ENCODE results near the gene ZBTB20. TPM values are rescaled to one million over a fixed set of nuclear protein-coding genes. Genes with fewer than 3 reads are reported as not detected.

The ZBTB20 gene
- polyA plus RNA-seq, 1 of the 3 experiments (the other 2 are of a cell fraction): 0.43 TPM

DNA sequence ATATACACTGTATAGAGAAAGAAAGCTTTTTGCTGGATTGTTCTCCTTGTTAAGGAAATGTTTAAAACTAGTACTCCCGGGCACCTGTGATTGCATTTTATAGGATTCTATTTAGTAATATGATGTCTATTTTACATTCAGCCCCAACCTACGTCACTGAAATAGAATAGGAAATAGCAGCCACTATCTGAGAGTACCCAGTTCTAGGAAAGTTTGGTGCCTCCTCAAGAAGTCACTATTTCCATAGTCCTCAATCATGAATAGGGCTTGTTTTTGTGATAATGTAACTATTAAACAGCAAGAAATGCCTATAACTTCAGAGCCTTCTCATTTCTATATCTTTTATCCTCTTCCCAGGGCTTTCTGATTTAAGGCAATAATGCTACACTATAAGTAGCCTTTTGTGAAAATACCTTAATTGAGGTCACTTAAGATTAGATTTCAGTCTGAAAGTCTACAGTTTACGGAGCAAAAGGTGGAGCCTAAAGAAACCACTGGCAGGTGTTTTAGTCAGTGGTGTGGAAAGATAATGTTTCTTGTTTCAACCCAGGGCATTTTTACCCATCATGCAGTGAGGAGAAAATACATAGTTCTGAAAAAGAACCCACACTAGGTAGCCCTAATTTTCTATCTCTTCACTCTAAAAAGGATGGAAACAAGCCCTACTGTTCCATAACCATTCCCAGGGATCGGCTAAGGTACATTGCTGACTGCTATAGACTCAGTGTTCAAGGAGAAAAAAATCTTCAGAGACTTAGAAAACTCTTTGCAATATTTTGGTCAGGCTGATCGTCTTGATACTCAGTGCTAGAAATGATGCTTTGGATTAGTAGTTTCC is 814.5 kb downstream of the ZBTB20 start (continued):
- TF ChIP-seq EP300 (IDR thresholded peaks at IDR 0.05; ENCODE audit: borderline replicate concordance in 1 of 2, low read depth in 1 of 2, low read length in 1 of 2) (no peak), TEAD4 (IDR thresholded peaks at IDR 0.05; ENCODE audit: borderline replicate concordance, insufficient read depth) (no peak), FOXM1 (IDR thresholded peaks at IDR 0.05; ENCODE audit: low read depth) (no peak), GATA2 (CRISPR knock-in tag; IDR thresholded peaks at IDR 0.05) (no peak)
- TF ChIP-seq, protein P1, sequence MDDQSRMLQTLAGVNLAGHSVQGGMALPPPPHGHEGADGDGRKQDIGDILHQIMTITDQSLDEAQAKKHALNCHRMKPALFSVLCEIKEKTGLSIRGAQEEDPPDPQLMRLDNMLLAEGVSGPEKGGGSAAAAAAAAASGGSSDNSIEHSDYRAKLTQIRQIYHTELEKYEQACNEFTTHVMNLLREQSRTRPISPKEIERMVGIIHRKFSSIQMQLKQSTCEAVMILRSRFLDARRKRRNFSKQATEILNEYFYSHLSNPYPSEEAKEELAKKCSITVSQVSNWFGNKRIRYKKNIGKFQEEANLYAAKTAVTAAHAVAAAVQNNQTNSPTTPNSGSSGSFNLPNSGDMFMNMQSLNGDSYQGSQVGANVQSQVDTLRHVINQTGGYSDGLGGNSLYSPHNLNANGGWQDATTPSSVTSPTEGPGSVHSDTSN (IDR thresholded peaks at IDR 0.05): no peak
- TF ChIP-seq, protein P2, sequence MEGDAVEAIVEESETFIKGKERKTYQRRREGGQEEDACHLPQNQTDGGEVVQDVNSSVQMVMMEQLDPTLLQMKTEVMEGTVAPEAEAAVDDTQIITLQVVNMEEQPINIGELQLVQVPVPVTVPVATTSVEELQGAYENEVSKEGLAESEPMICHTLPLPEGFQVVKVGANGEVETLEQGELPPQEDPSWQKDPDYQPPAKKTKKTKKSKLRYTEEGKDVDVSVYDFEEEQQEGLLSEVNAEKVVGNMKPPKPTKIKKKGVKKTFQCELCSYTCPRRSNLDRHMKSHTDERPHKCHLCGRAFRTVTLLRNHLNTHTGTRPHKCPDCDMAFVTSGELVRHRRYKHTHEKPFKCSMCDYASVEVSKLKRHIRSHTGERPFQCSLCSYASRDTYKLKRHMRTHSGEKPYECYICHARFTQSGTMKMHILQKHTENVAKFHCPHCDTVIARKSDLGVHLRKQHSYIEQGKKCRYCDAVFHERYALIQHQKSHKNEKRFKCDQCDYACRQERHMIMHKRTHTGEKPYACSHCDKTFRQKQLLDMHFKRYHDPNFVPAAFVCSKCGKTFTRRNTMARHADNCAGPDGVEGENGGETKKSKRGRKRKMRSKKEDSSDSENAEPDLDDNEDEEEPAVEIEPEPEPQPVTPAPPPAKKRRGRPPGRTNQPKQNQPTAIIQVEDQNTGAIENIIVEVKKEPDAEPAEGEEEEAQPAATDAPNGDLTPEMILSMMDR (IDR thresholded peaks at IDR 0.05): no peak

DNA sequence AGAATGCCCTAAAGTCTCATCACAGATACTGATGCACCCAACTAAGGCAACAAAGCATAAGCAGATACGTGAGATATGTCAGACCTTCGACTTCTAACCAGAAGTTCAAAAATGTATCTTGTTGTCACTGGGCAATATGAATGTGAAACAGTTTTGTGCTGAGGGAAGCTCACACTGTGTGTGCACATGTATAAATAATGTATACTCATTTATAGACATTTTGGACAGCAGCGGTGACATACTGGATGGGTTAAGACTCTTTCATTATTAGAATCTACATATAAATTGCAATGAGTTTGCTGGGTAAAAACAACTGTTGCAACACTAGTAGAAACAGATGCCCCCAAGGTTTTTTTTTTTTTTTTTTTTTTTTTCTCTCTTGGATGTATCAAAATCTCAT is 815.4 kb downstream of the ZBTB20 start:
- H2AFZ ChIP-seq (ENCODE audit: low read depth): no peak overlapping the region
- no peak overlapping the region for H3K9ac ChIP-seq
- H3K9me2 ChIP-seq: no peaks in the 10 kb centered on the region
- H3K4me1 ChIP-seq (ENCODE audit: control insufficient read depth in 1 of 2, insufficient read depth in 2 of 2, low read depth in 1 of 2, low read length in 1 of 2): no peaks in the 10 kb centered on the region; a peak in 1 of 4 replicates
- DNase-seq: no peak
- no peaks in the 10 kb centered on the region for H3F3A ChIP-seq (replicated peaks; ENCODE audit: insufficient read depth)
- TF ChIP-seq, protein P3, sequence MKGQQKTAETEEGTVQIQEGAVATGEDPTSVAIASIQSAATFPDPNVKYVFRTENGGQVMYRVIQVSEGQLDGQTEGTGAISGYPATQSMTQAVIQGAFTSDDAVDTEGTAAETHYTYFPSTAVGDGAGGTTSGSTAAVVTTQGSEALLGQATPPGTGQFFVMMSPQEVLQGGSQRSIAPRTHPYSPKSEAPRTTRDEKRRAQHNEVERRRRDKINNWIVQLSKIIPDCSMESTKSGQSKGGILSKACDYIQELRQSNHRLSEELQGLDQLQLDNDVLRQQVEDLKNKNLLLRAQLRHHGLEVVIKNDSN (IDR thresholded peaks at IDR 0.05; ENCODE audit: borderline replicate concordance, low read depth): no peak
- TF ChIP-seq SIN3A (IDR thresholded peaks at IDR 0.05; ENCODE audit: borderline replicate concordance, low read depth, low read length) (no peak), FOXM1 (IDR thresholded peaks at IDR 0.05; ENCODE audit: low read depth) (no peak), FOSL2 (IDR thresholded peaks at IDR 0.05; ENCODE audit: borderline replicate concordance, low read depth) (no peak), GABPA (IDR thresholded peaks at IDR 0.05; ENCODE audit: low read depth) (no peak), MXI1 (IDR thresholded peaks at IDR 0.05; ENCODE audit: low read depth, low read length) (no peak), EZH2phosphoT487 (IDR thresholded peaks at IDR 0.05; ENCODE audit: borderline replicate concordance, low read depth) (no peak), ELF1 (IDR thresholded peaks at IDR 0.05) (no peak), GATA2 (CRISPR knock-in tag; IDR thresholded peaks at IDR 0.05) (no peak), NRF1 (IDR thresholded peaks at IDR 0.05; ENCODE audit: low read depth, low read length) (no peak), JUND (IDR thresholded peaks at IDR 0.05) (no peak), TAF1 (IDR thresholded peaks at IDR 0.05; ENCODE audit: borderline replicate concordance, low read depth, low read length) (no peak), POLR2AphosphoS5 (IDR thresholded peaks at IDR 0.05; ENCODE audit: low read depth, low read length) (no peak), TCF12 (IDR thresholded peaks at IDR 0.05) (no peak), EP300 (IDR thresholded peaks at IDR 0.05; ENCODE audit: borderline replicate concordance in 1 of 2, low read depth in 1 of 2, low read length in 1 of 2) (no peak)
- TF ChIP-seq, protein P4, sequence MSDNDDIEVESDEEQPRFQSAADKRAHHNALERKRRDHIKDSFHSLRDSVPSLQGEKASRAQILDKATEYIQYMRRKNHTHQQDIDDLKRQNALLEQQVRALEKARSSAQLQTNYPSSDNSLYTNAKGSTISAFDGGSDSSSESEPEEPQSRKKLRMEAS (IDR thresholded peaks at IDR 0.05; ENCODE audit: low read depth): no peak
- TF ChIP-seq, protein P5, sequence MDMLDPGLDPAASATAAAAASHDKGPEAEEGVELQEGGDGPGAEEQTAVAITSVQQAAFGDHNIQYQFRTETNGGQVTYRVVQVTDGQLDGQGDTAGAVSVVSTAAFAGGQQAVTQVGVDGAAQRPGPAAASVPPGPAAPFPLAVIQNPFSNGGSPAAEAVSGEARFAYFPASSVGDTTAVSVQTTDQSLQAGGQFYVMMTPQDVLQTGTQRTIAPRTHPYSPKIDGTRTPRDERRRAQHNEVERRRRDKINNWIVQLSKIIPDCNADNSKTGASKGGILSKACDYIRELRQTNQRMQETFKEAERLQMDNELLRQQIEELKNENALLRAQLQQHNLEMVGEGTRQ (IDR thresholded peaks at IDR 0.05; ENCODE audit: borderline replicate concordance, low read depth, low read length): no peak
- TF ChIP-seq, protein P6, sequence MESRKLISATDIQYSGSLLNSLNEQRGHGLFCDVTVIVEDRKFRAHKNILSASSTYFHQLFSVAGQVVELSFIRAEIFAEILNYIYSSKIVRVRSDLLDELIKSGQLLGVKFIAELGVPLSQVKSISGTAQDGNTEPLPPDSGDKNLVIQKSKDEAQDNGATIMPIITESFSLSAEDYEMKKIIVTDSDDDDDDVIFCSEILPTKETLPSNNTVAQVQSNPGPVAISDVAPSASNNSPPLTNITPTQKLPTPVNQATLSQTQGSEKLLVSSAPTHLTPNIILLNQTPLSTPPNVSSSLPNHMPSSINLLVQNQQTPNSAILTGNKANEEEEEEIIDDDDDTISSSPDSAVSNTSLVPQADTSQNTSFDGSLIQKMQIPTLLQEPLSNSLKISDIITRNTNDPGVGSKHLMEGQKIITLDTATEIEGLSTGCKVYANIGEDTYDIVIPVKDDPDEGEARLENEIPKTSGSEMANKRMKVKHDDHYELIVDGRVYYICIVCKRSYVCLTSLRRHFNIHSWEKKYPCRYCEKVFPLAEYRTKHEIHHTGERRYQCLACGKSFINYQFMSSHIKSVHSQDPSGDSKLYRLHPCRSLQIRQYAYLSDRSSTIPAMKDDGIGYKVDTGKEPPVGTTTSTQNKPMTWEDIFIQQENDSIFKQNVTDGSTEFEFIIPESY (IDR thresholded peaks at IDR 0.05; ENCODE audit: borderline replicate concordance, low read depth): no peak
- TF ChIP-seq, protein P2 (IDR thresholded peaks at IDR 0.05): no peak
- H3K27ac ChIP-seq (ENCODE audit: low read depth in 2 of 2, low read length in 1 of 2): no peak overlapping the region
- ChIA-PET CTCF (no interaction called here), POLR2A (no interaction called here)
- 88% methylated on average over 3 of the region's 3 CpGs for WGBS (ENCODE audit: low lambda C conversion rate)
- H3K79me2 ChIP-seq (ENCODE audit: insufficient read depth): no peaks in the 10 kb centered on the region
- no peak overlapping the region for H3K4me3 ChIP-seq (ENCODE audit: low read depth in 2 of 2, low read length in 1 of 2)
- no peak overlapping the region for H3K4me2 ChIP-seq
- H3K27me3 ChIP-seq (ENCODE audit: insufficient read depth): no peaks in the 10 kb centered on the region
- peaks cover 0 to 13% of the 10 kb centered on the region in 2 experiments for H3K36me3 ChIP-seq (replicated peaks in 1 of 2; ENCODE audit: control insufficient read depth in 1 of 2, insufficient read depth in 2 of 2, low read length in 1 of 2)
- no peaks in the 10 kb centered on the region for H3K9me3 ChIP-seq
- H4K20me1 ChIP-seq (ENCODE audit: insufficient read depth): no peaks in the 10 kb centered on the region

Measured in SK-N-SH (cell line).